ENCODE data around the gene GDAP1L1.
"Not testable (repeated sequence)": the region's sequence is repeated elsewhere in the genome, so short reads cannot be mapped to it uniquely, and the experiment has no call there.

Gene GDAP1L1

DNA sequence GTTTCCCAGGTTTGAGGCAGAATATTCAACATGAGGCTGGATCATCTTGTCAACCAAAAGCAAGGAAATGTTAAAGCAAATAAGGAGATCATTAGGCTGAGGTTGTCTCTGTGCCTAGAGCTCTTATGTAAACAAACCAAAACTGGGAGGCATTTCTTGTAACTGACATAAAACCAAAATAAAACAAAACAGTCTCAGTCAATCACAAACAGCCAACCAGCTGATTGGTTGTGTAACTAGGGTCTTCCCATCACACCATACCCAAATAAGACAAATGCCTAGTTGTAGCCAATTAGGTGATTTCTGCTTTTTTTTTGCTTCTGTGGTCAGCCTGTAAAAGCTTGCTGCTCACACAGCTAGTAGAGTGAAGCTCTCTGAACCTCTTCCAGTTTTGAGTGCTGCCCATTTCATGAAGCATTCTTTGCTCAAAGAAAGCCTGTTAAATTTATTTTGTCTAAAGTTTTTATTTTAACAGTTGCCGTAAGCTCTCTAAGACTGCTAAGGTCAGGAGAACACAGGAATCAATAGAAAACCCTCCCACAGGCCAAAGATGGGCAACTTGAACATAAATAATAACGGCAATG lies 72.8 kb downstream of the GDAP1L1 start:
- Mint-ChIP-seq H3K4me3 (no peak overlapping the region), H3K9me3 (no peaks in the 10 kb centered on the region), H3K27me3 (ENCODE audit: low read depth) (no peaks in the 10 kb centered on the region), H3K27ac (no peak overlapping the region), H3K36me3 (ENCODE audit: low read depth) (no peaks in the 10 kb centered on the region), H3K4me1 (ENCODE audit: low read depth) (no peaks in the 10 kb centered on the region)

DNA sequence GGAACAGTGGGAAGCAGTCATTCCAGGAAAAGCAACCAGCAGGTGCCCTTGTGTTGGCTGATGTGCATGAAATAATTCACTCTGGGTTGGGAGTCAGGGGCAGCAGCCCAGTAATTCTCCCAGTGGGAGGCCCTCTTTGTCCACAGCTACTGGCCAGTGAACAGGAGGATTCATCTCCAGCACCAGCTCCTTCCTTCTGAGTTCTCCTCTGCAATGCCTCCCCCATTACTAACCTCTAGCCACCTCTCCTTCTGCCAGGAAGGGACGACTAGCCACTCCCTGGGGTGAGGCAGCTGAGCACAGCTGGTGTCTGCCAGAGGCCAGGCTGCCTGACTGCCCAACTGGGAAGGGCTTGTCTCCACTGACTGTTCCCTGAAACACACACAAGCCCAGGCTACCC lies 77.2 kb downstream of the GDAP1L1 start:
- H3K9me3 Mint-ChIP-seq: no peaks in the 10 kb centered on the region
- H3K27me3 Mint-ChIP-seq (ENCODE audit: low read depth): peaks cover 12% of the 10 kb centered on the region
- no peak overlapping the region for H3K4me3 Mint-ChIP-seq
- no peaks in the 10 kb centered on the region for H3K36me3 Mint-ChIP-seq (ENCODE audit: low read depth)
- no peak overlapping the region for H3K27ac Mint-ChIP-seq
- no peaks in the 10 kb centered on the region for H3K4me1 Mint-ChIP-seq (ENCODE audit: low read depth)

DNA sequence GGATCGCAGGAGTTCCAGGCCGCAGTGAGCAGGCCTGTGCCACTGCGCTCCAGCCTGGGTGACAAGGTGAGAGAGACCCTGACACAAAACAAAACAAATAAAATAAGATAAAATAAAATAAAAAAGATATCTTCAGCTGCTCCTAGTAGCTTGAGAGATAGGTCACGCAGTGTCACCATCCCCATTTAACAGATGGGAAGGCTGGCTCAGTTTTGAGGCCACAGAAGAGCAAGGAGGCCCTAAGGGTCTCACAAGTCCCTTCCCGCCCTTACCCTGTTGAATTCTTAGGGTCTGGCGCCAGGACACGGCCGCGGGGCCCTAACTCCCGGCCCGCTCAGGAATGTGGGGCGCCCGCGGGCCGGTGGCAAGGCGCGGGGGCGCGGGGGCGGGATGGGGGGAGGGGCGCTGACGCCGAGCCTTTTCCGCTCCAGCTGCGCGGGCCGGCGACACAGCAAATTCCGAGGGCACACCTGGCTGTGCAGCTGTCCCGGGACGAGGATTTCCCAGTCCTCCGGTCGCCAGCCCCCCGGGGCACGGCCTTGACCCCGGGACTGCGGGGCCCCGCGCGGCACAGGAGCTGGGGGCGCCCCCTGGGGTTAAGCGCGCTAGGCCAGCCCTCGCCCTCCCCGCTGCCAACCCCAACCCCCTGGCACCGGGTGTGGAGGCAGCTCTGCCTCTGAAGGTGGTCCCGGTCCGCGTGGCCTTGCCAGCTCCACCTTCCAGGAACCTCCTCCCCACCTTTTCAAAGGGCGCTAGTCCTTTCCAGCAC lies 79.5 kb downstream of the GDAP1L1 start:
- H3K36me3 Mint-ChIP-seq (ENCODE audit: low read depth): no peaks in the 10 kb centered on the region
- no peaks in the 10 kb centered on the region for H3K4me1 Mint-ChIP-seq (ENCODE audit: low read depth)
- no peaks in the 10 kb centered on the region for H3K9me3 Mint-ChIP-seq
- H3K27me3 Mint-ChIP-seq (ENCODE audit: low read depth): peaks cover 12% of the 10 kb centered on the region
- H3K27ac Mint-ChIP-seq: no peak overlapping the region
- H3K4me3 Mint-ChIP-seq: no peak overlapping the region

DNA sequence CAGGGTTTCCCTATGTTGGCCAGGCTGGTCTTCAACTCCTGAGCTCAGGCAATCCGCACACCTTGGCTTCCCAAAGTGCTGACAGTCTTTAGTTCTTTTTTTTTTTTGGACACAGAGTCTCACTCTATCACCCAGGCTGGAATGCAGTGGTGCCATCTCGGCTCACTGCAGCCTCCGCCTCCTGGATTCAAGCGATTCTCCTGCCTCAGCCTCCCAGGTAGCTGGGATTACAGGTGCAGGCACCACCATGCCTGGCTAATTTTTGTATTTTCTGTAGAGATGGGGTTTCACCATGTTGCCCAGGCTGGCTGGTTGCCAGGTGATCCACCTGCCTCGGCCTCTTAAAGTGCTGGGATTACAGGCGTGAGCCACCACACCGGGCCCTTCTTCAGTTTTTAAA lies 80.6 kb downstream of the GDAP1L1 start:
- H3K36me3 Mint-ChIP-seq (ENCODE audit: low read depth); H3K9me3 Mint-ChIP-seq; H3K4me3 Mint-ChIP-seq; H3K27ac Mint-ChIP-seq; H3K4me1 Mint-ChIP-seq (ENCODE audit: low read depth): not testable (repeated sequence)
- H3K27me3 Mint-ChIP-seq (ENCODE audit: low read depth): peaks cover 12% of the 10 kb centered on the region

DNA sequence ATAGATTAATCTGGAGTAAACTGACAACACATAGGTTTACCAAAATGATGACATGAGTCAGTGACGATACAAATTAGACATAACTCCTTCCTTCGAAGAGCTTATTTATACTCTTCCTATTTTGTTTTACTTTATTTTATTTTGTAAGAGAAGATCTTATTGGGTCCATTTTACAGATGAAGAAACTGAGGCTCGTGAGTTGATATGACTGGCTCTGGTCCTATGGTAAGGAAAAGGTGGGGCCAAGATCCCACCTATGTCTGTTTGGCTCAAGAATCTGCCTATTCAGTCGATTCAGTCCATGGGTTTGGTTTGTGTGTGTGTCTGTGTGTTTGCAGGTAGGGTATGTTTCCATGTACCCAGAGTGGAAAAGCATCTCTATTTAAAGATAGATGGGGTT lies 81.3 kb downstream of the GDAP1L1 start:
- no peaks in the 10 kb centered on the region for H3K36me3 Mint-ChIP-seq (ENCODE audit: low read depth)
- H3K4me3 Mint-ChIP-seq: no peak overlapping the region
- peaks cover 12% of the 10 kb centered on the region for H3K27me3 Mint-ChIP-seq (ENCODE audit: low read depth)
- no peak overlapping the region for H3K27ac Mint-ChIP-seq
- H3K4me1 Mint-ChIP-seq (ENCODE audit: low read depth): no peaks in the 10 kb centered on the region
- H3K9me3 Mint-ChIP-seq: no peaks in the 10 kb centered on the region

All from T-helper 1 cell treated with Interleukin-12 subunit alpha and Interleukin-12 subunit beta and Interleukin-4 antibody, amounts not matched to agents 30 μg/mL and 1 μg/mL, for 36 hours (primary cell).